Transverse colon (tissue), 4 donors: ENCODE results near the gene ADGRB3.

Experiments used
- CTCF ChIP-seq, 5 experiments: fragments of 200-600 bp in 3 of 5; fragments of 450-650 bp in 2 of 5; sonication (generic) in 3 of 5; IDR thresholded peaks; 1 replicate in 2 of 5; 2 replicates in 3 of 5; pipeline ENCODE4 v1.5.1; 2016 to 2017; ENCODE audit warnings: antibody characterized with exemption in 5 of 5, inconsistent platforms in 3 of 5, mild to moderate bottlenecking in 2 of 5, moderate library complexity in 1 of 5
- POLR2A ChIP-seq: fragments of 450-650 bp; IDR thresholded peaks from one replicate; pipeline ENCODE4 v1.6.1; 2016; ENCODE audit warnings: antibody characterized with exemption, mild to moderate bottlenecking, moderate library complexity
- POLR2AphosphoS5 ChIP-seq, 3 donors: sonication (generic); formaldehyde crosslinking; IDR thresholded peaks; one replicate each; pipeline ENCODE4 v1.6.1; 2016; ENCODE audit warnings: antibody characterized with exemption in 3 of 3

DNA sequence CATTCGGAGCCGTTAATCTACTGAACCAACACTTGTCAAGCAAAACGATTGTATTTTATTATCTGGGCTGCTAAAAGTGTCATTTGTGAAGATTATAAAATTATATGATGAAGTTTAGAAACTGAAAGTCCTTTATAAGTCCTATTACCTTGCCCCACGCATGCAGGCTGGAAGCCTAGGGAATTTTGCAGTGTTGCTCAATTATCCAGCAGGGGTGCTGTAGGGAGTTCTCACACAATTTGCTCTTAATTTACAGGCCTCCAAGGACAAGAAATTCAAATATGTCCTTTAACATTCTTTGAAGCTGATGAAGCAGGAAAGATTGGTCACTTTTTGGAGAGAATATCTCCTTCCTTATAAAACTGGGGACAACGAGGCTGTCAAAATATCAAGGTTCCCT lies 792.8 kb downstream of the ADGRB3 start:
- TF ChIP-seq POLR2A: no peak
- no peak for TF ChIP-seq CTCF (IDR thresholded peaks at IDR 0.05)
- TF ChIP-seq POLR2AphosphoS5 (IDR thresholded peaks at IDR 0.05): no peak
